BJ (cell line): ENCODE data around the gene CCDC57. TPM values are rescaled to one million over a fixed set of nuclear protein-coding genes. Genes with fewer than 3 reads are reported as not detected.
"Not testable (repeated sequence)": the region's sequence is repeated elsewhere in the genome, so short reads cannot be mapped to it uniquely, and the experiment has no call there.

Experiments
- CTCF ChIA-PET: fragments of 350-600 bp; formaldehyde crosslinking; extraction: SDS; loops from one replicate; lab custom pipeline; 2021; ENCODE audit warnings: antibody characterized with exemption, inconsistent platforms; lab: Yijun Ruan, JAX
- POLR2A ChIA-PET: fragments of 300-600 bp; sonication (Branson Sonifier 250); formaldehyde crosslinking; extraction: SDS; loops from one replicate; lab custom pipeline; 2021; ENCODE audit warnings: antibody characterized with exemption; lab: Charles Lee
- DNase-seq: peaks from one replicate; pipeline ENCODE4 v3.0.0-alpha.2; 2011; ENCODE audit warnings: low read depth
- H3K27me3 ChIP-seq: 2 replicates; pipeline ENCODE4 v1.6.0; 2011; ENCODE audit warnings: low read length; ENCODE audit not compliant: control insufficient read depth, insufficient read depth
- H3K36me3 ChIP-seq: 2 replicates; pipeline ENCODE4 v1.5.1; 2011; ENCODE audit warnings: low read length; ENCODE audit not compliant: control insufficient read depth, insufficient read depth
- H3K4me3 ChIP-seq: 2 replicates; pipeline ENCODE4 v1.5.1; 2011; ENCODE audit warnings: low read depth, mild to moderate bottlenecking, control low read depth, low read length
- polyA plus RNA-seq: library from polyadenylated mRNA; depleted of rRNA; stranded (reverse); fragments of >200 nt; gene quantifications from 2 replicates; pipeline ENCODE4 v1.2.3, GENCODE V29; 2011
- TF ChIP-seq, protein P1 (sequence below): IDR thresholded peaks from 2 replicates; pipeline ENCODE4 v1.5.1; 2011; ENCODE audit warnings: low read depth, mild to moderate bottlenecking, control low read depth, inconsistent platforms, low read length, moderate library complexity; ENCODE audit not compliant: insufficient read depth

Gene CCDC57
- polyA plus RNA-seq, 1 experiment = 15.4 TPM

DNA sequence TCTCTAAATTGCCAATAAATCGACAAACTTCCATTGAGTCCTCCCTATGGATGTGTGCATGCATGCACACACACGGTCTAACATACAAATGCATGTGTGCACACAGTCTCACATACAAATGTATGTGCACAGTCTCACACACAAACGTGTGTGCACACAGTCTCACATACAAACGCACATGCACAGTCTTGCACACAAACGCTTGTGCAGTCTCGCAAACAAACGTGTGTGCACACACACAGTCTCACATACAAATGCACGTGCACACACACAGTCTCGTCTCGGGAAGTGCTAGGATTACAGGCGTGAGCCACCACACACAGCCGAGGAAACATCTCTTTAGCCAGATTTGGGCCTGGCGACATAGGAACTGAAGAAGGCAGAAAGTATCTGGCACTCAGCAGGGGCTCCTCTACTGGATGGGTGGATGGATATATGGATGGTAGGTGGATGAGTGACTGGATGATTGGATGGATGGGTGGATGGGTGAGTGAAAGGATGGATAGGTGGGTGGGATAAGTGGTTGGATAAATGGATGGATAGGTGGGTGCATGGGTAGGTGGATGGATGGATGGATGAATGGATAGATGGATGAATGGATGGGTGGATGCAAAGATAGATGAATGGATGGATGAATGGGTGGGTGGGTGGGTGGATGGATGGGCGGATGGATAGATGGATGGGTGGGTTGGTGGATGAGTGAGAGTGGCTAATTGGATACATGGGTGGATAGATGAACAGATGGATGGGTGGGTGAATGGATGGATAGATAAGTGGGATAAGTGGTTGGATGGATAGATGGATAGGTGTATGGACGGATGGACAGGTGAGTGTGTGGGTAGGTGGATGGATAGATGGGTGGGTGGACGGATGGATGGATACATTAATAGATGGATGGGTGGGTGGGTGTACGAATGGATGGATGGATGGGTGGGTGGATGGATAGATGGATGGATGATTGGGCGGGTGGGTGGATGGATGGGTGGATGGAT lies 65.7 kb downstream of the CCDC57 start:
- Histone ChIP-seq H3K36me3 (no peaks in the 10 kb centered on the region), H3K4me3 (no peak overlapping the region), H3K27me3 (no peaks in the 10 kb centered on the region)
- CTCF ChIA-PET = interaction anchor here (1.0 kb wide), 1 partner anchor 117 kb away, joined by 3 read pairs; no protein-coding TSS in a partner anchor
- TF ChIP-seq, protein P1, sequence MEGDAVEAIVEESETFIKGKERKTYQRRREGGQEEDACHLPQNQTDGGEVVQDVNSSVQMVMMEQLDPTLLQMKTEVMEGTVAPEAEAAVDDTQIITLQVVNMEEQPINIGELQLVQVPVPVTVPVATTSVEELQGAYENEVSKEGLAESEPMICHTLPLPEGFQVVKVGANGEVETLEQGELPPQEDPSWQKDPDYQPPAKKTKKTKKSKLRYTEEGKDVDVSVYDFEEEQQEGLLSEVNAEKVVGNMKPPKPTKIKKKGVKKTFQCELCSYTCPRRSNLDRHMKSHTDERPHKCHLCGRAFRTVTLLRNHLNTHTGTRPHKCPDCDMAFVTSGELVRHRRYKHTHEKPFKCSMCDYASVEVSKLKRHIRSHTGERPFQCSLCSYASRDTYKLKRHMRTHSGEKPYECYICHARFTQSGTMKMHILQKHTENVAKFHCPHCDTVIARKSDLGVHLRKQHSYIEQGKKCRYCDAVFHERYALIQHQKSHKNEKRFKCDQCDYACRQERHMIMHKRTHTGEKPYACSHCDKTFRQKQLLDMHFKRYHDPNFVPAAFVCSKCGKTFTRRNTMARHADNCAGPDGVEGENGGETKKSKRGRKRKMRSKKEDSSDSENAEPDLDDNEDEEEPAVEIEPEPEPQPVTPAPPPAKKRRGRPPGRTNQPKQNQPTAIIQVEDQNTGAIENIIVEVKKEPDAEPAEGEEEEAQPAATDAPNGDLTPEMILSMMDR = no peak
- POLR2A ChIA-PET = no interaction called here
- DNase-seq = no peak

DNA sequence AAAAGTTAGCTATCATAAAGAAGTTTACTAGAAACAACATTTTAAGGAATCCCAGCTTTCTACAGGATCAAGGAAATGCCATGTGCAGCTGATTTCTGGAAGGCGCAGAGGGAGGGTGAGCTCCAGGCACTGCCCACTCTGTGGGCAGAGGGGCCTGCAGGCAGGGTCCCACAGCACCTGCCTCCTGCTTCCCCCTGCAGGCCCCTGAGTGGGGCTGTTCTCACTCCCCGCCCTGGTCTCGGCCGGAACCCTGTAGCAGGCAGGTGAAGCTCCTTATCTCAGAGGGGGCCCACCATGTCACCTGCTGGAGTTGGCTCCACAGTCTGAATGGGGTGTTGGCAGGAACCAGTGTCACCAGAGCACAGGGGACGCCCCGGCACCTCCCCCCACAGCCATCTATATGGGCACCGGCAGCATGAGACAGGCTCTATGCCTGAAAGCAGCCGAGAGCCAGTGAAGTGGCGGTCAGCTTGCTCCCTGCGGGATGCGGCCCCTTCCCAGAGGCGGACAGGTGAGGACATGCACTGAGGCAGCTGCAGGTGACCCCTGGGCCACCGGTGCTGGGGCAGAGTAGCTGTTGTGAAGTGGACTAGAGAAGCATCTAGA lies 67.0 kb downstream of the CCDC57 start:
- DNase-seq = no peak
- ChIA-PET CTCF (interaction anchor here (1.0 to 1.6 kb wide), 4 partner anchors 9 to 116 kb away, joined by 3 to 11 read pairs (median 4); no protein-coding TSS in a partner anchor), POLR2A (no interaction called here)
- TF ChIP-seq, protein P1 = no peak
- Histone ChIP-seq H3K36me3 (no peaks in the 10 kb centered on the region), H3K4me3 (no peak overlapping the region), H3K27me3 (no peaks in the 10 kb centered on the region)

DNA sequence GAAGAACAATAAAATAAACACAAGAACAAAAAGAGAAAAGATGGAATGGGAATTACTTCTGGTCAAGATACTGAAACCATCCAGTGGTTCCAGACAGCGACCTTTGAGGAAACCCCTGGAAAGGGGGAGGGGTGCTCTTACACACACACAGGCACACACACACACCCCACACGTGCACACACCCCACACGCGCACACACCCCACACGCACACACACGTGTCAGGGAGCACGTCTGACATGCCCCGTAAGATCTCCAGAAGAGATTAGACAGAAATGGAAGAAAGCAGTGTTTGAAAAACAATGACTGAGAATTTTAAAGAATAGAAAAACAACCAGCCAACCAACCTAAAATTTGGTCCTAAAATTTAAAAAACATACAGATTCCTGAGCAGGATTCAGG lies 69.3 kb downstream of the CCDC57 start:
- no peak for DNase-seq
- ChIA-PET CTCF (interaction anchor here (0.7 to 1.0 kb wide), 3 partner anchors 10 to 113 kb away, joined by 3 to 7 read pairs (median 3); no protein-coding TSS in a partner anchor), POLR2A (no interaction called here)
- Histone ChIP-seq H3K27me3 (no peaks in the 10 kb centered on the region), H3K4me3 (no peak overlapping the region), H3K36me3 (no peaks in the 10 kb centered on the region)
- TF ChIP-seq, protein P1 = no peak

GRCh38 chr17:82139961-82140360 lies 72.7 kb downstream of the CCDC57 start:
- POLR2A ChIA-PET, H3K27me3 ChIP-seq, H3K36me3 ChIP-seq, DNase-seq, H3K4me3 ChIP-seq: not testable (repeated sequence)
- CTCF ChIA-PET = interaction anchor here (0.6 to 1.3 kb wide), 3 partner anchors 15 to 180 kb away, joined by 3 read pairs; no protein-coding TSS in a partner anchor

DNA sequence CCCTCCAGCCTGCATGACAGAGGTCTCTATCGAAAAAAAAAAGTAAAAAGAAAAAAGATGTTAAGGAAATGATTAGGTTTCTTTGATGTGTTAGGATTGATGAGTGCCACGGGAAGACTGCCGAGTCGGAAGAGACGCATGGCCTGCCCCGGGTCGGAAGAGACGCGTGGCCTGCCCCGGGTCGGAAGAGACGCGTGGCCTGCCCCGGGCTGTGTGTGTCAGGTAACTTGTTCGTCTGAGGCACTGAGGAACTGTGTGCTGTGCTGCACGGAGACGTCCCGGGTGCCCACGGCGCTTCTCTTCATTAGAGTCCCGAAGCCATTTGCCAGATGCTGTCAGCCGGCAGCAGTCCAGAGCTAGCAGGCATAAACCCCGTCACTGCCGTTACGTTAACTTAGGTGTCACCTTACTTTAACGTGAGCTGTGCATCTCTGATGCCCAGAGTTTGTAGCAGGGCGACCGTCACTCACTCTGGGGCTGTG lies 74.1 kb downstream of the CCDC57 start:
- ChIA-PET CTCF (interaction anchor here (1.0 kb wide), 1 partner anchor 108 kb away, joined by 4 read pairs; no protein-coding TSS in a partner anchor), POLR2A (no interaction called here)

More for the DNA sequence above, 74.1 kb downstream of the CCDC57 start:
- H3K27me3 ChIP-seq = no peaks in the 10 kb centered on the region
- no peak for DNase-seq
- TF ChIP-seq, protein P1 = no peak
- no peaks in the 10 kb centered on the region for H3K36me3 ChIP-seq
- no peak overlapping the region for H3K4me3 ChIP-seq
